SHP77 treated with DMSO at 0.1 percent for 48 hours (cell line): Measurements from ENCODE around the gene CEPT1.

Source experiments
- DNase-seq: peaks from one replicate; lab custom pipeline; 2025; lab: John Stamatoyannopoulos, UW

Gene CEPT1

DNA sequence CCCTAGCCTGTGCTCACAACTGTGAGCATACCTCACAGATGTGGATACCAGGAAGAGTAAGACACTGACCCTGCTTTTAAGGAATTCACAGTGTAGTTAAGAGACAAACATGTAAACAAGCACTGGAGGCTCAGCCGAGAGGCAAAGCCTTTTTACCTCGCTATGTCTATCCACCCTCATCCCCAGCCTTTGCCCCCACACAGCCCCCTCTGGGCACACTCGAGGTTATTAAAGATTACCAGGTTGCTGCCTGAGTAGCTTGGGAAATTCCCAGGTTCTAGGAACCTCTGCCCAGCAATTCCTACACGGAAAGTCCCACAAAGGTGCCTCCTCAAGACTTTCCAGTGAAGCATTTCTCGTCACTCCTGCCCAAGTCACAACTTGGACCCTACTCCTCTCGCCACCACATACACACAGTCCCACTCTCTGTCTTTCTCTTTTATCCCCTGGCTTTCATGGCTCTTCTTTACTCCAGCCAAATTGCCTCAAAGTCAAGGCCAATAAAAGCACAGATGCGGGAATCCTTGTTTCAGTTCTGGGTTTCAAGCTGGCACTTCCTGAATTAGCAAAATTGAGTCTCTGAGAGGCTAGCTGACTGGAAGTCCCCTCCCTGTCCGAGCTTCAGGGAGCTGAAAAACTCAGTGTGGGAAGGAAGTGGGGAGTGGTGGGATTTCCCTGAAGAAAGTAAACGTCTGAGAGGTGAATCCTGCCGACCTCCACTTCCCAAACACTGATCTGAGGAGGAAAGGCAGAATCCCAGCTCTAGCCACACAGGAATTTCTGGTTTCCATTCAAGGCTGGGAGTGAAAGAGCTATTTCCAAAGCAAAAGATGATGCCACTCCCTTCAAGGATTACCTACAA lies 52.9 kb downstream of the CEPT1 start:
- DNase-seq: no peak

DNA sequence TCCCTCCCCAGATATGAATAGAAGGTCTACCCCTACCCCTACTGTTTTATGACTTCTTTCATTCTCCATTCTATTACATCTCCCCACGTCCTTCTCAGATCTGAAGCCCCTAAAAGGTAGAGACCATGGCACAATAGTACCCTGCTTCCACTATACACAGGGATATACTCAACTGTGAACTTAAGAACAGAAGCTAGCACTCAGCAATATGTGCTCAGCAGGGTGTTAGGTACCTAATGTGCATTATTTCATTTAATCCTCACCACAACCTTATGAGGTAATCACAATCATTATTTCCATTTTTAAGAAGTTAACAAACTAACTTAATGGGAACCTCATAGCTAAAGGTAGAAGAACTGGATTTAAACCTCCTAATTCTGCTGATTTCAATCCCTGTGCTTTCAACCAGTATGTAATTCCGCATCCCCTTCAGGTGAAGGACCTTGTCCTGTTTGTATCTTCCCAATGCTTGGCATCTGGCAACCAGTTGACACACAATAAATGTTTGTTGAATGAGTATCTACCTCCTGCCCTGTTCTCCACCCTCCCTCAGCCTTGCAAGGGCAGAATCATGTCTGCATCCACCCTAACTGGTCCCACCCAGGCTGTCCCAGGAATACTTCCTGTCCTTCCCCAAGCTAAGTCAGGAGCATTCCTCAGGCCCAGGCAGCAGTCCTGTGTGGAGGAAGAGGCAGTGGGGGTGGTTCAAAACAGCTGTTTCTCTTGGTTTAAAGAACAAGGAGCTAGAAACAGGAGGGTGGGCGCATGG lies 53.9 kb downstream of the CEPT1 start:
- DNase-seq: no peak

DNA sequence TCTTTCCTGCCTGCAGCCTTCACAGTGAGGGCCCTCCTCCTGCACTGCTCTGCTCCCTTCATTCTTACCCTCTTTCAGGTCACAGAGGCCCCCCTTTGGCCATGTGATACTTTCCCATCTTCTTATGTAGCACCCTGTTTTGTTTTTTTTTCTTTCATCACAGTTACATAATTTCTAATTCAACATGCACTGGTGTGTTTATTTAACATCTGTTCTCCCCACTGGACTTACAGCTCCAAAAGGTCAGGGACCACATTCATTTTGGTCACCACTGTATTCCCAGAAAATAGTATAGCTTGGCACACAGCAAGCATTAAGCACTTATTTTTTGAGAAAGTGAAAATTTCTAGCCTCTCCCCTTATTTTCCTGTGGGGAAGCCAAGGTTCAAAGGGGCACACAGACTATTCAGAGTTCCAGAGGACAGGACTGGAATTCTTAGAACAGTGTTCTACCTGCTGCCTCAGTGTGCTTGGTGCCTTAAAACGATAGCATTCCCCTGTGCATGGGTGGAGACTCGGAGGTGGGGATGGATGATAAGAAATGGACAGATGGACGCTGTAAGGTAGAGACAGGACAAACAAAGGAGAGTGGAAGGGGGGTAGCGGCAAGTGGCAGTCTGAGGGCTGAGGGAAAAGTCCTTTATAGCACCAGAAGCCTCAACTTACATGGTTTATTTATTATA lies 55.1 kb downstream of the CEPT1 start:
- DNase-seq: no peak

DNA sequence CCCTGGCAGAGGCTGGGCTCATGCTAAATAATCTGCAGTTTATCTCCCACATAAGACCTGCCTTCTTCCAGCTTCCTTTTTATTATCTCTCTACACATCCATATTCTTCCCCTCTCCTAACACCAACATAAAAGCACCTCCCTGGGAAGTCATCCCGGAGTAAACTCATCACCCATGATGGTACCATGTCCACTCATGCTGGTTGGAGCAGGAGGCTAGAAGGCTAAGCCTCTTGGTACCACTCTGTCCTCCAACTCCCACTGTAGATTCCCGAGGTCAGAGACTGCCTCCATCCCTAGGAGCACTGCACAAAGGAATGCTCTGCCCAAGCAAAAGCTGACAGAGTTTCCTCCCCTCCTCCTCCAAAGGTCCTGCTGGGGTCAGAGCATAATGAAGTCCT lies 56.2 kb downstream of the CEPT1 start:
- DNase-seq: no peak

DNA sequence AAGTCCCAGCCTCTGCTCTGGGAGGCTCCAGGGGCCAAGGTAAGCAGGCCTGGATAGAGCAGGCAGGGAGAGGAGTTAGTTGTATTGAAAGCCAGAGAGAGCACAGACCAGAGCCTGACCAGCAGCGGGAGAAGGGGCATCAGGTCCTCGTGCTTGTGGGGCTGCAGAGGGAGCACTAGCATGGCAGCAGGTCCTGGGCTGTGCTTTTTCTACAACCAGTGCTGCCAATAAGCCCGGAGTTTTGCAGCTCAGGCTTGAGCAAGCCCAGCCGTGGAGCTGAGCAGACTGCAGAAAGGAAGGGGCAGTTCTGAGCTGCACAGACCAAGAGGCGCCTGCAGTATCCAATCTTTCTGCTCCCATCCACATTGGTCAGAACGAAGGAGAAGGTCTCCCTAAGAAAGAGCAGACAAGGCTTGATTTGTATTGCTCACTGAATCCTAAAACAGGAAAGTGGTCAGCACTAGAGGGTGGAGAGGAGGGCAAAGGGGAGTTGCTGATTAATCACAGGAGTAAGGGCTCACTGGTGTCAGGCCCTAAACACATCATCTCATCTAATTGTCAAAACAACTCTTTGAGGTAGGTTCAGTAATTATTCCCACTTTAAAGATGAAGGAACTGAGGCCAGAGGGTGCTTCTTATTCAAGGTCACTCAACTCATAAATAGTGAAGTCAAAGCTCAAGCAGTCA lies 57.7 kb downstream of the CEPT1 start:
- no peak for DNase-seq

DNA sequence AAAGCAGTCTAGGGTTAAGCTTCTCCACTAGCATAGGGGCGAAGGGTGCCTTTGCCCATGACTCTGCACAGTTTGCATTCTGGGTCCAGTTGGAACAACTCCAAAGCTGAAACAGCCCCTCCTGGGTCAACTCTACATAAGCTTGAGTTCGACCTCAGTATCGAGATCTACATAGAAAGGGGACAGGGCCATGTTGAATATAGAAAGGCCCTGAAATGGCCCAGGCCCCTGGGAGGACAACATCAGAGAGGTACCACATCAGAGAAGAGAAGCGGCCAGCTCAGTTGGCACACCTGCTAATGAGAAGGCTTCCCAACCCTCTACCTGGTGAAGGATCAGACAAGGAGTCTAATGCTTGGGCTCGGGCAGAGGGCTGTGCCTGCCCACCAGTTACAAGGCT lies 58.8 kb downstream of the CEPT1 start:
- DNase-seq: no peak

DNA sequence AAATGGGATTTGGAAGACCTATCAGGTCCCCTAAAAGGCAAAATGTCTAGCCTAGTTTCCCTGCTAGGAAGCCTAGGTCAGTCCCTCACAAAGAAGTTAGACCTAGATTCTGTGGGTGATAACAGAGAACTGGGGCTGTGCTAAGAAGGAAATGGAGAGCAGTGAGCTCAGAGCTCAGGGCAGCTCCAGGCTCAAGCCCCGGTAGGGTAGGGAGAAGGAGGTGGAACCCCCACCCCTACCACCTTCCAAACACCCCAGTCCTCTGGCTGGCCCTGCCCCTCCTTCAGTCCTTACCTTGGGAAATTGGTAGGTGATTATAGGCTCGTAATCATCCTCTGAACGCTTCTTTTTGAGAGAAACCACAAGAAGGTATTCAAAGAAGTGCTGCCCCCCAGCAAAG lies 59.3 kb downstream of the CEPT1 start:
- DNase-seq: no peak

DNA sequence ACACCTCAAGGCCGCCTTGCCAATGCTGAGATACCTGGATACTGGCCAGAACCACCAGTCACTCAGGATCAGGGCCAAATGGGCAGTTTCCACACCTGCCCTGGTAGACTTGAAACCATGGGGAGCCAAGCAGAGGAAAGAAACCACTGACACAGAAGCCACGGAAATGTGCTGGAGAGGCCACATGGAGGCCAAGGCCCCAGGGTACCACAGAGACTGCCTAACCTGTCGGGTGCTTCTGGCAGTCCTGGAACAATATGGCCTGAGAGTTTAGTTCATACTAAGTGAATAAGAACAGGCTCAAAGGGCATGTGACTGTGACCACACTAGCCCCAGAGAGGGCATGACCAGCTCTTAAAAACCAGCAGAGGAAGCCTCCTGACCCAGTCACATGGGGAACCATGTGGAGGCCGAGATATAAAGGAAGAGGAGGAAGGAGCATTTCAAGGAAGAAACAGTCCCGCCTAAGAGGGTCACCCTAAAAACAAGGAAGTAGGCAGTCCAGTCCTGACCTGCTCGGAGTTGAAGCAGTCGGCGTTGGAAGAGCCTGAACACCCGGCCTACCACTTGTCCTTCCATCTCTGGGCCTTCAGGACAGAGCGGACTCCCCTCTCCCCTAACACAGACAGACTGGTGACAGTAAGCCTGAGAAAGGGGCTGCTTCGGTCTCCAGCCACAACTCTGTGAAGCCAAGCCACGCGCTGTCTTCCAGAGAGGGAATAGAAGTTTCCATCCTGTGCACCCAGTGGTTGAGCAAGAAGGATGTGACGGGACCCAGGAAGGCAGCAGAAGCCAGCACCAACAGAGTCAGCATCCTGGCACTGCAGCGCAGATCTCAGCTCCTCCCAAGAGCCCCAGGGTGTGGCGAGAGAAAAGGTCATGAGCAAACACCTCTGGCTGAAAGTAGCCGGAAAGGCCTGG lies 60.1 kb downstream of the CEPT1 start, which contains the start of gene DENND2D:
Gene DENND2D, minus strand, starts transcription at position 766 of the 921 bp plus-strand sequence. Its CDS starts 187 bp downstream, at position 579.
- no peak for DNase-seq

DNA sequence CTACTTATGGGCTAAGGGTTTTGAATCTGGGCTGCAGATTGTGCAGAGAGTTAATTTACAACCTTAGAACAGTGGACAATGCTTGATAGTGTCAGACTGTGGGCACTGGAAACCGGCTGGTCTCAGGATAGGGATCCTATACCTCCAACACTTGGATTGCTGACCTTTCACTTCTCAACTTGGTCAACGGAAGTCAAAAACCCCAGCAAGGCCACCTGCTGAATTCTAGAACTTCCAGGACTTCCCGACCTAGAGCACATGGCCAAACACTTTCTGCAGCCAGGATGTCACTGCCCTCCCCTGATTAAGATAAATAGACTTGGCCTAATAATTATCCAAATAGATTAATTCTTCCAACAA lies 60.8 kb downstream of the CEPT1 start:
- DNase-seq: no peak

DNA sequence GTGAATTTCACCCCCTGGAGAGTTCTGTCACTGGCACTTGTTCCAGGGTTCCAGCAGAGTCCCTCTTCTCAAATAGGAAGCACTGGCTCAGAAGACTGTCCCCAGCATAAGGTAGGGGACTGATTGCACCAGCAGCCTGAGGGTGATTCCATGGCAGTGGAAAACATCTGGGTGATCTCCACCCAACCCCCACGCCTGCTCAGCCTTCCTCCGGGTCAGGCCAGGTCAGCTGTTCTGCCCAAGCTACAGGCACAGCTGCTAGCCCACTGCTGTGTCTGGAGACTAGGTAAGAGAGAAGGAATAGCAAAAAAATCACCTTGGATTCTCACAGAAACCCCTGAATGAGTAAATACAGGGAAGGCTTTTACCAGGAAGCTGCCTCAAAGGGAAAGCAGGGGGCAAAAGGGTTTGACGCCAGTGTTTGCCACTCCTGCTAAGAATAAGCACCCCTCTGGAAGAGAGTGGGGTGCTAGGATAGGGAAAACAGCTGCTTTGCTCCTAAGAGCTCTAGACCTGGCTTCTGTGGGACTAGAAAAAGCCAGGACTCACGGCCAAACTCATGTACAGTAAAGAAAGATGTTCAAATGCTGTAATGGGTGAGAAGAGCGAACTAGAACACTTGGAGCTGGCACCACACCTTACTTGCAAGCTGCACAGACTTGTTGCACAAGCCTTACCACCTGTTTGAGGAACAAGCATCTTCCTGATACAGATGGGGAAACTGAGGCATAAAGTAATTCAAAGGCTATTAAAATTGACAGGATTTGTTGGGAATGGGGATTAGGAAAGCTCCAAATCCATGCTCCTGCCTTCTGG lies 61.5 kb downstream of the CEPT1 start:
- no peak for DNase-seq

DNA sequence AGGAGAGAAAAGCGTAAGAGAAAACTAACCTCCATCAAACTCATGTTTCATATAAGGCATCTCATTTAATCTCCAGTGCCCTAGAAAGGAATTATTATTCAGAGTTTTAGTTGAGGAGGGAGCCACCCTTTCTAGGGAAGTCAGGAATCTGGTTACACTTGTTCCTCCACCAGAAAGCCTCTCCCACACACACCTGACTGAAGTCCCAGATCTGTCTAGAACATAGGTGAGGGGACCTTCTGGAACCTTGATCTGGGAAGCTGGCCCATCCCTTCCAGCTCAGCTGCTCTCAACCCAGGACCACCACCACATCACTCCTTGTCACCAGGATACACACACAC lies 62.3 kb downstream of the CEPT1 start:
- DNase-seq: no peak

DNA sequence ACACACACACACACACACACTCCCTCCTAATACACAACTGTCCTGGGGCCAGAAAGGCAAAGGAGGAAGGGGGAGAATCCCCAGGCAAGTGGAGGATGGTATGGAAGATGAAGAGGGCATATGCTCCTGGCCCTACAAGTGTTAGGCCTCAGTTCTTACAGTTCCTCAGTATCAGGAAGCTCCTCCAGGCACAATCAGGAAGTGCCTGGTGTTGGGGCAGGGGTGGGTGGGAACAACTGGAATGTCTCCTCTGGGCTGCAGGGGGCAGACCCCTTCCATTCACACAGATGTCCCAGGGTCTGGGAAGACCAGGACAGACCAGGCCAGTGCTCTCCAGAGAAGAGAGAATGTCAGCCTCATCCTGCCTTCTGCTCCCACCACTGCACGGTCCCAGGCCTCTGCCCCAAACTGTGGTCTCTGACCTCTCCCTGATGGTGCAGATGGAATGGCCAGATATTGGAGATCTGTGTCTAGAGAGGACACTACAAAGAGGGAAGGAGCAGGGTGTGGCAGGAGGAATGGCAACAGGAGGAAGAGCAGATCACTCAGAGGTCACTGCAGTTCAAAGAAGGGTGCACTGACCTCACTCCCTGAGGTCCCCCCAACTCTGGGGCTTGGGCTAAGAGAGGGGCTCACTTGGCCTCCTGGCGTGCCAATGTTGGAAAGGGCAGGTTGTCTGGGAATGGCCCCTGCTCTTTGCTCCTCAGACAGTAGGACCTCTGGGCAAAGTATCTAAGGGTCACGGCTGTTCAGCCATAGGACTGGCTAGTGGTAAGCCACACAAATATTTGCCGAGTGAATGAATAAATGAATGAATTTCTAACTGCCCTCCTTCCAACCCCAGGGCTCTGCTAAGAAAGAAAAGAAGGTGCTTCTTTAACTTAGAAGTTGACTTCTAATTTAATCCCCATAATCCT lies 62.9 kb downstream of the CEPT1 start:
- DNase-seq: no peak

DNA sequence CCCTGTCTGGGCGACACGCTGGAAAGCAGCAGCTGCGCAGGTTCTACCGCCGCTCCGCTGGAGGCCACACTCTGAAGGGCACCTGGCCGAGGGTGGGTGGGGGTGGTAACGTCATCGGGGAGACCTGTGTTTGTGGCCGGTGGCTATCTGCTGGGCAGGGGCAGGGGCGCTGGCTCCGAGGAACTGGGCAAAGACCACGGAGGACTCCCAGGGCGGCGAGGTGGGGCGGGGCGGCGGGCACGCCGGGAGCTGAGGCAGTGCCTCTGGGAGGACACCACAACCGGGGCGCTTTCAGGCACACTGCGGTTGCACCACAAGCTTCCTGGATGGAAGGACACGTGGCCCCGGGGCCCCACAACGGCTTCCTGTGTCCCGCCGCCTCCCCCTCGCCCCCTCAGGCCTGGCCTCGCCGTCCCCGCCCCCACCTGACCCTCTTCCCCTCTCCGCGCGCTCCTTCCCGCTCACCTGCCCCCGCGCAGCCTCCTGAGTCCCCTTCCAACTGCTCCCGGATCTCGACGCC lies 63.7 kb downstream of the CEPT1 start:
- DNase-seq: no peak

DNA sequence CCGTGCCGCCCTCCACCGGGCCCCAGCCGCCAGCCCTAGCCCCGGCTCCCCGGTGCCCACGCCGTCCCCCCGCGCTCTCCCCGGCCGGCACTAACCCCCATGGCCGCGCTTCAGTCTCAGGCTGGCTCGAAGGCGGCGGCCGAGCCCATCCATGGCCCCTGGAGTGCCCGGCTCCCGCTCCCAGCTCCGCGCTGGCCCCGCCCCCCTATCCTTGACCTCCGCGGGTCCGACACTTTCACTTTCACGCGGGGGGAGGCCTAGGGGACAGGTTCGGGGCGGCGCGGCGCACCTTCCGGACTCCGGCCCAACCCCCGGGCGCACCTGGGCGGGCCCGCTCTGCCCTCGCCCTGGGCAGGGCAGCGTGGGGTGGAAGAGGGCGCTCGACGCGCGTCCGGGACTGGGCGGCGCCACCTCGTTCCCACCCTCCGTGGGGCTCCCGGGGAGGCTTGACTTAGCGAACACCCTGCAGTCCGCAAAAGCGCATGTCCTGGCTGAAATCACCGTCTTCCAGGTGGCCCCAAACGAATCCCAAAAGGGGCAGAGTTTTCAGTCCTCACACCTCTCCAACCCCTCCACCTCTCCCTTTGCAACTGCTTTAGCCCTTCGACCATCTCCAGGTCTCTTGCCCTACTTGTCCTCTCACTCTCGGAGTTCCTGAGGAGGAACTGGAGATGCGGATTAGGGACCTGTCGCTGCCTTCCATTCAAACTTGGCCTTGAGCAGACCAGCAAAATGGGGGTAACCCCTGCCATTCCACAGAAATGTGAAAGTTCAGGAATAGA lies 64.4 kb downstream of the CEPT1 start:
- DNase-seq: no peak

DNA sequence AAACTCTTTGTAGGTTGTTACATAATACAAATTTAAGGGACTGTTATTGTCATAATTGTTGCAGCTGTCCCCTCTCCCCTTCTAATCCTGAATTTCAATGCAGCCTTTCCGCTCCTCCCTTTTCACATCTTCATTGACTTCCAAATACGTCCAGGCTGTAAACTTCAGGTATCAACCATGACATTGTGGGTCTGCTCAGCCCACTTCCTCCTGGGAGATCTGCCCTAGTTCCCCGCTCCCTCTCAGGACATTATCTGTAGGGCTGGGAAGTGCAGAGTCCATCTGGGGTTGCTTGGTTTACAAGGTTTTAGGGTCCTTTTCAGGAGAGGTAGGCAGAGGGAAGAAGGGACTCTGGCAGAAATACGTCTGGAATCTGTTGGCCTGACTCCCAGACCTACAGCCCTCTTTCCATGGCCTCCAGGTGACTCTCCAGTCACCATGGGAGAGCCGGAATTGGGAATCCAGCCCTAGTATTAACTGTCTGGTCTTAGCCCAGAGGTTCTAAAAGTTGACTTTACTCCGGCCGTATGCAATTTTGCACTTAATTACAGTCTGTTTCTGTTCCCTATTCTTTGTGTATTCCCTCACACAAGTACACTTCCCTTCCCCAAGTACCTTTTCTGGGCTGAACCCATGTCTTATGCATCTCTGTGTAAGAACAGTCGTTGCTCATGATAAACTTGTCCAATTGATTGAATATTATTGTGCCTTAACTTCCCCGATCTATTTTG lies 65.1 kb downstream of the CEPT1 start:
- no peak for DNase-seq

DNA sequence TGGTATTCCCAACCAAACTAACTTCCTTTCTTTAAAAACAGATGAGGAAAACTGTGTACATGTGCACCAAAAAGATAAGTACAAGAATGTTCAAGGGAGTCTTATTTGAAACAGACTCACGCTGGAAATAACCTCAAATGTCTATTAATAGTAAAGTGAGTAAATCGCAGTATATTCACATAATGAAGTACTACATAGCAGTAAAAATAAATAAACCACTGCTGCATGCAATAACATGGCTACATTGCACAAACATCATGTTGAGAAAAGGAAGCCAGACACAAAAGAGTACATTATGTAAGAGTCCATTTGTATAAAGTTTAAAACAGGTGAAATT lies 65.7 kb downstream of the CEPT1 start:
- DNase-seq: no peak

DNA sequence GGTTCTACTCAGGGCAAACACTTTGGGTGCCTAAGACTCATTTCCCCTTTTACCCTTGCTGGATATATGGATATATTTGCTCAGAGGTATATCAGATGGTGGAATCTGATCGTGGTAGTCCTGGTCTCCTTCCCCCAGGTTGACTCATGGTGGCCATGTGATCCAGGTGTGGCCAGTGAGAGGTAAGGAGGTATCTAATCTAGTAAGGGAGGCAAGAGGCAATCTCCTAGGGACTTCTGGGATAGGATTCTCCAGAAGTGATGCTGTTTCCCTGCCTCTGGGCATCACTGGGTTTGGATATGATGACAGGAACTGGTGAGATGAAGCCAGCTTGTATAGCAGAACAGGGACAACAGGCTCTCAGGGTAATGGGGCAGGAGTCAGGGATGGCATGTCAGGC lies 68.9 kb downstream of the CEPT1 start:
- no peak for DNase-seq

DNA sequence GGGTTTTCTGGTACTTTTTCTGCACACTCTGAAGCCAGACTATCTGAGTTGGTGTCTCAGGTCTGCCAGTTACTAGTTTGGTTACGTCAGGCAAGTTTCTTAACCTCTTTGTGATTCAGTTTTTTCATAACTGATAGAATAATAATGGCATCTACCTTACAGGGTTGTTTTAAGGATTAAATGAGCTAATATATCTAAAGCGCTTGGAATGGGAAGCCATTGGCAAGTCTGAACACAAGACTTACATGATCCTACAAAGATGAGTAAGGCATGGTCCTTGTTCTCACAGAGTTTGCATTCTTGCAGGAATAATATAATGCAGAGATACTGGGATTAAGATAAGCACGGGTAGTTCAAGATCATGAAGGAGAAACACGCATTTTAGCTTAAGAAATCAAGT lies 69.6 kb downstream of the CEPT1 start:
- no peak for DNase-seq
